ENCODE data around the gene IDS.
"Not testable (repeated sequence)": the region's sequence is repeated elsewhere in the genome, so short reads cannot be mapped to it uniquely, and the experiment has no call there.

IDS gene

GRCh38 chrX:149540131-149540620 lies 35.1 kb upstream of the IDS start:
- no peaks in the 10 kb centered on the region for H3K36me3 ChIP-seq (ENCODE audit: insufficient read depth, low read length)
- peak overlapping the region; percentile 81 for H3K4me3 ChIP-seq (ENCODE audit: low read length)
- H3K4me1 ChIP-seq (ENCODE audit: control insufficient read depth, insufficient read depth, low read length) = peaks cover 5% of the 10 kb centered on the region
- peak overlapping the region; percentile 84 for H3K4me2 ChIP-seq (ENCODE audit: low read length)
- peak overlapping the region; percentile 85 for H3K9ac ChIP-seq (ENCODE audit: low read depth, low read length)
- H3K9me3 ChIP-seq (replicated peaks; ENCODE audit: low read length) = no peaks in the 10 kb centered on the region
- no peaks in the 10 kb centered on the region for H3K27me3 ChIP-seq (ENCODE audit: control insufficient read depth, insufficient read depth, low read length)

GRCh38 chrX:149539283-149540130 lies 34.4 kb upstream of the IDS start:
- Histone ChIP-seq H3K4me2 (ENCODE audit: low read length) (peak overlapping the region; percentile 89), H3K27me3 (ENCODE audit: control insufficient read depth, insufficient read depth, low read length) (no peaks in the 10 kb centered on the region), H3K36me3 (ENCODE audit: insufficient read depth, low read length) (no peaks in the 10 kb centered on the region), H3K4me1 (ENCODE audit: control insufficient read depth, insufficient read depth, low read length) (peaks cover 5% of the 10 kb centered on the region), H3K9me3 (replicated peaks; ENCODE audit: low read length) (no peaks in the 10 kb centered on the region), H3K9ac (ENCODE audit: low read depth, low read length) (peak overlapping the region; percentile 54), H3K4me3 (ENCODE audit: low read length) (peak overlapping the region; percentile 78)

- not testable (repeated sequence) for H3K4me3 ChIP-seq (ENCODE audit: low read length); H3K4me2 ChIP-seq (ENCODE audit: low read length); H3K9ac ChIP-seq (ENCODE audit: low read depth, low read length); H3K36me3 ChIP-seq (ENCODE audit: insufficient read depth, low read length); H3K4me1 ChIP-seq (ENCODE audit: control insufficient read depth, insufficient read depth, low read length); H3K9me3 ChIP-seq (replicated peaks; ENCODE audit: low read length); H3K27me3 ChIP-seq (ENCODE audit: control insufficient read depth, insufficient read depth, low read length)
Measured at GRCh38 chrX:149537474-149537873, 32.4 kb upstream of the IDS start.

DNA sequence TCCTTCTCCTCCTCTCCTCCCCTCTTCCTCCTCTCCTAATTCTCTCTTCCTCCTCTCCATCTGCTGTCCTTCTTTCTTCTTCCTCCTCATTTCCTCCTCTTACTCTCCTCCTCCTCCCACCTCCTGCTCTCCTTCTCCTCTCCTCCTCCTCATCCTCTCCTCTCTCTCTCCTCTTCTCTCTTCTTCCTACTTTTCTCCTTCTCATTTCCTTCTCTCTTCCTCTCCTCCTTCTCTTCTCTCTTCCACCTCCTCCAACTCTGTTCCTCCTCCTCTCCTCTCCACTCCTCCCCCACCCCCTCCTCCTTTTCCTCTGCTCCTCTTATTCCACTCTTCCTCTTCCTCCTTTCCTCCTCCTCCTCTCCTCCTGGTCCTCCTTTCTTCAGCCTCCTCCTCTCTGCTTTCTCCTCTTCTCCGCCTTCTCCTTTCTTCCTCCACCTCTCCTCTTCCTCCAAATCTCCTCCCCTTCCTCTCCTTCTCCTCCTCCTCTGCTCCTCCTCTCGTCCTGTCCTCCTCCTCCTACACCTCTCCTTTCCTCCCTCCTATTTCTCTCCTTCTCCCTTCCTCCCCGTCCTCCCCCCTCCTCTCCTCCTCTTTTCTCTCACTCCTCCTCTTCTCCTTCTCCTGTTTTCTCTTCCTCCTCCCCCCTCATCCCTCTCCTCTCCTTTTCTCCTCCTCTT lies 30.0 kb upstream of the IDS start:
- not testable (repeated sequence) for H3K4me1 ChIP-seq (ENCODE audit: control insufficient read depth, insufficient read depth, low read length); H3K4me3 ChIP-seq (ENCODE audit: low read length); H3K9me3 ChIP-seq (replicated peaks; ENCODE audit: low read length); H3K27me3 ChIP-seq (ENCODE audit: control insufficient read depth, insufficient read depth, low read length); H3K4me2 ChIP-seq (ENCODE audit: low read length); H3K36me3 ChIP-seq (ENCODE audit: insufficient read depth, low read length); H3K9ac ChIP-seq (ENCODE audit: low read depth, low read length)

- not testable (repeated sequence) for H3K9me3 ChIP-seq (replicated peaks; ENCODE audit: low read length); H3K4me3 ChIP-seq (ENCODE audit: low read length); H3K9ac ChIP-seq (ENCODE audit: low read depth, low read length); H3K4me1 ChIP-seq (ENCODE audit: control insufficient read depth, insufficient read depth, low read length); H3K36me3 ChIP-seq (ENCODE audit: insufficient read depth, low read length); H3K4me2 ChIP-seq (ENCODE audit: low read length); H3K27me3 ChIP-seq (ENCODE audit: control insufficient read depth, insufficient read depth, low read length)
Measured at GRCh38 chrX:149533999-149534398, 28.9 kb upstream of the IDS start.

- H3K9ac ChIP-seq (ENCODE audit: low read depth, low read length); H3K36me3 ChIP-seq (ENCODE audit: insufficient read depth, low read length); H3K4me1 ChIP-seq (ENCODE audit: control insufficient read depth, insufficient read depth, low read length); H3K27me3 ChIP-seq (ENCODE audit: control insufficient read depth, insufficient read depth, low read length); H3K4me2 ChIP-seq (ENCODE audit: low read length); H3K4me3 ChIP-seq (ENCODE audit: low read length); H3K9me3 ChIP-seq (replicated peaks; ENCODE audit: low read length): not testable (repeated sequence)
Measured at GRCh38 chrX:149532868-149533267, 27.8 kb upstream of the IDS start.

DNA sequence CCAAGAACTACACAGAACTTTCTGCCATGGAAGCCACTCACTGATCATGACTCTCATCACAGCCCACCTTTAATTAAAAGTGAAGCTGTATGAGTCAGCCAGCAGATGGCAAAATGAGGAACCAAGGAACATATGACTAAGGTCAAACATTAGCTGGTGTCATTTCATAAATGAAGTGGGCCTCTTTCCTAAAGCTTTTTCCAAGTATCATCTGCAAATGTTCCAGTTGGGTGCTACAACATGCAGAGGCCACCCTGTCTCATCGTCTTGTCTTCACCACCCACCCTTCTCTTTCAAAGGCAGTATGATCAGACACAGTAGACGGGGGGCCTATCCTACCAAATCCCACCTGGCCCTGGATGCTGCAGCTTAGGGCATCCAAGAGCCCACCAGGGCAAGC lies 26.5 kb upstream of the IDS start:
- H3K9me3 ChIP-seq (replicated peaks; ENCODE audit: low read length) = no peaks in the 10 kb centered on the region
- no peaks in the 10 kb centered on the region for H3K27me3 ChIP-seq (ENCODE audit: control insufficient read depth, insufficient read depth, low read length)
- no peak overlapping the region for H3K4me2 ChIP-seq (ENCODE audit: low read length)
- H3K4me1 ChIP-seq (ENCODE audit: control insufficient read depth, insufficient read depth, low read length) = no peaks in the 10 kb centered on the region
- H3K36me3 ChIP-seq (ENCODE audit: insufficient read depth, low read length) = no peaks in the 10 kb centered on the region
- H3K4me3 ChIP-seq (ENCODE audit: low read length) = no peak overlapping the region
- no peak overlapping the region for H3K9ac ChIP-seq (ENCODE audit: low read depth, low read length)

DNA sequence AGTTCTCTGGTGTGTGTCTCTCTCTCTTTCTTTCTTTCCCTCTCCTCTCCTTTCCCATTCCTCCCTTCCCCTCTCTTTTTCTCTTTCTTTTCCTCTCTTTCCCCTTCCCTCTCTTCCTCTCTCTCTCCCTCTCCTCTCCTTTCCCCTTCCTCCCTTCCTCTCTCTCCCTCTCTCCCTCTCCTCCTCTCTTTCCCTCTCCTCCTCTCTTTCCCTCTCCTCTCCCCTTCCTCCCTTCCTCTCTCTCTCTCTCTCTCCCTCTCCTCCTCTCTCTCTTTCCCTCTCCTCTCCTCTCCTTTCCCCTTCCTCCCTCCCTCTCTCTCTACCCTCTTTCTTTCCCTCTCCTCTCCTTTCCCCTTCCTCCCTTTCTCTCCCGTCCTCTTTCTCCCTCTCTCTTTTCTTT lies 23.3 kb upstream of the IDS start:
- Histone ChIP-seq H3K4me2 (ENCODE audit: low read length) (no peak overlapping the region), H3K4me3 (ENCODE audit: low read length) (no peak overlapping the region), H3K4me1 (ENCODE audit: control insufficient read depth, insufficient read depth, low read length) (no peaks in the 10 kb centered on the region), H3K9me3 (replicated peaks; ENCODE audit: low read length) (no peaks in the 10 kb centered on the region), H3K27me3 (ENCODE audit: control insufficient read depth, insufficient read depth, low read length) (no peaks in the 10 kb centered on the region), H3K9ac (ENCODE audit: low read depth, low read length) (no peak overlapping the region), H3K36me3 (ENCODE audit: insufficient read depth, low read length) (no peaks in the 10 kb centered on the region)

DNA sequence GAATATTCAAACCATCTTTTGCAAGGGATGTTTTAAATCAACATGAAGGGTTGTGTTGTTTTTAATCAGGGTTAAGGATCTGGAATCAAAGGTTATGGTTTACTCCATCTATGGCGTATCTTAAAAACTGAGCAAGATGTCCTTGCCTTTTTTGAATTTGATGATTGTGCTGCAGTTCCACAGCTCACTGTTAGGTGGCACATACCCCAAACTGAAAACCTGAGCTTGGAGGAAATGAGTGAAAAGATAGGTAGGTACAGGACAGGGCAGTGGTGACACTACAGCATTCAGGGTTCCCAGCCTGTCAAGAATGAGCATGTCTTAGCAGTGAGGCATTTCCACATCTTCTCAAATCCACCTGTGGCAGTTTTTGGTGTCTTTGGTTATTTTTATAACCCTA lies 22.6 kb upstream of the IDS start:
- no peaks in the 10 kb centered on the region for H3K4me1 ChIP-seq (ENCODE audit: control insufficient read depth, insufficient read depth, low read length)
- H3K36me3 ChIP-seq (ENCODE audit: insufficient read depth, low read length) = no peaks in the 10 kb centered on the region
- no peak overlapping the region for H3K9ac ChIP-seq (ENCODE audit: low read depth, low read length)
- H3K4me2 ChIP-seq (ENCODE audit: low read length) = no peak overlapping the region
- H3K4me3 ChIP-seq (ENCODE audit: low read length) = no peak overlapping the region
- no peaks in the 10 kb centered on the region for H3K27me3 ChIP-seq (ENCODE audit: control insufficient read depth, insufficient read depth, low read length)
- no peaks in the 10 kb centered on the region for H3K9me3 ChIP-seq (replicated peaks; ENCODE audit: low read length)

GRCh38 chrX:149526318-149527033 lies 21.4 kb upstream of the IDS start:
- H3K4me3 ChIP-seq (ENCODE audit: low read length); H3K9ac ChIP-seq (ENCODE audit: low read depth, low read length); H3K27me3 ChIP-seq (ENCODE audit: control insufficient read depth, insufficient read depth, low read length): not testable (repeated sequence)

GRCh38 chrX:149525903-149526302 lies 20.8 kb upstream of the IDS start:
- H3K4me3 ChIP-seq (ENCODE audit: low read length); H3K9ac ChIP-seq (ENCODE audit: low read depth, low read length); H3K4me2 ChIP-seq (ENCODE audit: low read length); H3K9me3 ChIP-seq (replicated peaks; ENCODE audit: low read length); H3K27me3 ChIP-seq (ENCODE audit: control insufficient read depth, insufficient read depth, low read length); H3K36me3 ChIP-seq (ENCODE audit: insufficient read depth, low read length); H3K4me1 ChIP-seq (ENCODE audit: control insufficient read depth, insufficient read depth, low read length): not testable (repeated sequence)

More at GRCh38 chrX:149526318-149527033, 21.4 kb upstream of the IDS start:
- H3K4me2 ChIP-seq (ENCODE audit: low read length); H3K9me3 ChIP-seq (replicated peaks; ENCODE audit: low read length); H3K4me1 ChIP-seq (ENCODE audit: control insufficient read depth, insufficient read depth, low read length); H3K36me3 ChIP-seq (ENCODE audit: insufficient read depth, low read length): not testable (repeated sequence)
